ENCODE results near the gene NTRK3.

DNA sequence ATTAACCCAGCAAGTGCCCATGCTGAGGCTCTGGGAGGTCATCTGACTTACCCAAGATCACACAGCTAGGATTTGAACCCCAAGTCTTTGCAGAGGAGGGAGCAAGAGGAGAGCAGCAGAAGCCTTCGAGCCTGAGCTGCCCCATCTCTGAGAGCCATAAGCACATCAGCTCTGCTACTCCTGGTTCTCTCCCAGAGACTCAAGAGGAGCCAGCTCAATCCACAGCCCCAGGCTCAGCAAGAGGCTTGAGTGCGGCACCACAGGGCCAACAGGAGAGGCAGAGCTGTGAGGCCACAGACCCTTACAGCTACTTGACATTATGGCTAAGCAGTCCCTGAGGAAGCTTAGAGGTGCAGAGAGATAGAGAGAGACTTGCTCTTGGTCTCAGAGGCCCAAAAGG lies 15.9 kb upstream of the NTRK3 start:
- TF ChIP-seq POLR2A (IDR thresholded peaks at IDR 0.05) (no peak), CTCF (IDR thresholded peaks at IDR 0.05) (no peak)
